ENCODE measurements around the gene CYSRT1.

CYSRT1 gene

GRCh38 chr9:137212520-137212919 lies 12.5 kb upstream of the CYSRT1 start:
- TF ChIP-seq CTCF (IDR thresholded peaks at IDR 0.05; ENCODE audit: low read depth, low read length, missing control alignments): no peak
- H3K4me3 ChIP-seq (ENCODE audit: low read depth, low read length): no peak overlapping the region
- DNase-seq (ENCODE audit: low read depth): no peak

- DNase-seq (ENCODE audit: low read depth): no peak
- no peak overlapping the region for H3K4me3 ChIP-seq (ENCODE audit: low read depth, low read length)
- TF ChIP-seq CTCF (IDR thresholded peaks at IDR 0.05; ENCODE audit: low read depth, low read length, missing control alignments): peak; percentile 16
Measured at GRCh38 chr9:137213160-137214060, 11.6 kb upstream of the CYSRT1 start.

- TF ChIP-seq CTCF (IDR thresholded peaks at IDR 0.05; ENCODE audit: low read depth, low read length, missing control alignments): no peak
- H3K4me3 ChIP-seq (ENCODE audit: low read depth, low read length): no peak overlapping the region
- no peak for DNase-seq (ENCODE audit: low read depth)
Measured at GRCh38 chr9:137214620-137215019, 10.4 kb upstream of the CYSRT1 start.

- no peak for TF ChIP-seq CTCF (IDR thresholded peaks at IDR 0.05; ENCODE audit: low read depth, low read length, missing control alignments)
- H3K4me3 ChIP-seq (ENCODE audit: low read depth, low read length): no peak overlapping the region
- no peak for DNase-seq (ENCODE audit: low read depth)
Measured at GRCh38 chr9:137215196-137215986, 9.6 kb upstream of the CYSRT1 start.

- no peak for TF ChIP-seq CTCF (IDR thresholded peaks at IDR 0.05; ENCODE audit: low read depth, low read length, missing control alignments)
- no peak for DNase-seq (ENCODE audit: low read depth)
- no peak overlapping the region for H3K4me3 ChIP-seq (ENCODE audit: low read depth, low read length)
Measured at GRCh38 chr9:137216188-137216965, 8.6 kb upstream of the CYSRT1 start.

- no peak for DNase-seq (ENCODE audit: low read depth)
- TF ChIP-seq CTCF (IDR thresholded peaks at IDR 0.05; ENCODE audit: low read depth, low read length, missing control alignments): no peak
- H3K4me3 ChIP-seq (ENCODE audit: low read depth, low read length): no peak overlapping the region
Measured at GRCh38 chr9:137217276-137218211, 7.4 kb upstream of the CYSRT1 start.
